ENCODE results near the gene TBC1D14.

Gene TBC1D14

DNA sequence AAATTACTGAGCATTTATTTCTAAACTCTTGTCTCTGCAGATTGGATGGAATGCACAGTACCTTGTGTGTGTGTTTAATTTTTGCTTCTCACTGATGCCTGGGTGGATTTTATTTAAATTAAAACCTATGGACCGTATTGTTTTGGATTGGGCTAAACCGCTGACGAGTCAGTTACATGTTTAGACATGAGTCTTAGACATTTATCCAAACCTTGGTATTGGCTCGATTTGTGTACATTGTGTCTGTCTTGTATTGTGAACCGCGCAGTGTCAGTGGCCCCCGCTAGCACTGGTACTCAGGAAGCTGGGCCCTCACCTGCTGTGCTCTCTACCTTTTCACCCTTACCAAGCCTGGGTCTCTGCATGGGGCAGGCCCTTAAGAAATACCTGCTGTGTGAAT is 92.7 kb downstream of the TBC1D14 start:
- no peak for DNase-seq

DNA sequence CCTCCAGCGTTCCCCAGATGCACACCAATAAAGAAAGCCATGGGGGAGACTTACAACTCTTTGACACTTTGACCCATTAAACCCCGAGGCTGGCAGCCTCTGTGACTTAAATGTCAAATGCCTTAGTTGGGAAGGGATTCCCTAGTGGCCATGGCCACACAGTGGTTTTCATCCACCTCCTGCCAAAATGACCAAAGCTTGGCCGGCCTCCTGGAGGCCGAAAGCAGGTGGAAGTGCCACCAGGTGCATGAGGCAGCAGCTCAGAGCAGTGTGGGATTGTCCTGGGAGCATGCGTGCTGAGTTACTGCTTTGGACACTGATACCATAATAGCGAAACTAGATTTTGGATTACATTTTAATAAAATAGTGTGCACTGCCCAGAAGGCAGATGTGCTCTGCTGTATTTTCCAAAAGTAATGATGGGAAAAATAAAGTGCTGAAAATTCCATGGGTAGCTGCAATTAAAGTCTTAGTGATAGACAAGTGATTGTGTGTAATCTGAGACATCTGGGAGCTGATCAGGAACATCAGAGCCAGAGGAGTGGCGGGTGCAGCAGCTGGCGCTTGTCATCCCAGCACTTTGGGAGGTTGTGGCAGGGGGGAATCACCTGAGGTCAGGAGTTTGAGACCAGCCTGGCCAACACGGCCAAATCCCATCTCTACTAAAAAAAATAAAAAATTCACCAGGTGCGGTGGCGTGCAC is 93.7 kb downstream of the TBC1D14 start:
- no peak for DNase-seq

DNA sequence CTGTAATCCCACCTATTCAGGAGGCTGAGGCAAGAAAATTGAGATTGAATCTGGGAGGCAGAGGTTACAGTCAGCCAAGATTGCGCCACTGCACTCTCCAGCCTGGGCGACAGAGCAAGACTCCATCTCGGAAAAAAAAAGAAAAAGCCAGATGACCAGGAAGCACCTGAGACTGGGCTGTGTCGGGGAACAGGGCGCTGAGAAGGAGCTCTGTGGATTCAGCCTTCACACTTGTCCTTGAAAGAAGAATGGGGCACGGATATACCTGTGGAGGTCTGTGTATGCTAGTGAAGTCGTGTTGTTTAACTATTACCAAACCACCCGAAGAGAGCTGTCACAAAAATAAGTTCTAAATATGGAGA is 94.2 kb downstream of the TBC1D14 start:
- DNase-seq: no peak

DNA sequence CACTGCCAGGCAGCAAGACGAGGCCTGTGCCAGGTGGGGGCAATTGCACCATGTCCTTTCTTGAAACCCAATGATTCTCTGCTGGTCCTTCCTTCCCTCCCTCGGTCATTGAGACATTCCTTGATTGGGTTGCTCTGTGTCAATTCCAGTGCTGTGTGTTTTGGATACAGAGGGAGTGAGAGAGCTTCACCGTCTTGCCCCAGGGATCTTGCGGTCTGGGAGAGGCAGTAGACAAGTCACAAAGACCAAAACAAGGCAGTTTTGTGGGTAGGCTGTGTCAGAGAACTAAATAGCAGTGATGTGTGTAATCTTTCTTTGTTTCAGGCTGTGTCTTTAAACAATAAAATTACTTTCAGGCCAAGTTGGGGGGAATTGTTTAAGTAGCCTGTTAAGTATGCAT is 94.7 kb downstream of the TBC1D14 start:
- DNase-seq: no peak

DNA sequence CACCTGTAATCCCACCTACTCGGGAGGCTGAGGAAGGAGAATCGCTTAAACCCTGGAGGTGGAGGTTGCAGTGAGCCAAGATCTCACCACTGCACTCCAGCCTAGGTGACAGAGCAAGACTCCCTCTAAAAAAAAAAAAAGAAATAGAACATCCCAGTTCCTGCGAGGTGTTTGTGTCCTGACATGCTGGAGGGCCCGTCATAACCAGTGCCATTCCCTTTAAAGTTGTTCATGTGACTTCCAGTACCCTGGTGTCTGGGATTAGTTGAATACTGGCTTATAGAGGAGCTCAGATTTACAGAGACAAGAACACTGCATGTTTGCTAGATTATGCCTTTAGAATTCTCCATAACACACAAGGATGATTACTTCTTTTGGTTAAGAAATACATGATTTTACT is 95.9 kb downstream of the TBC1D14 start:
- DNase-seq: no peak

DNA sequence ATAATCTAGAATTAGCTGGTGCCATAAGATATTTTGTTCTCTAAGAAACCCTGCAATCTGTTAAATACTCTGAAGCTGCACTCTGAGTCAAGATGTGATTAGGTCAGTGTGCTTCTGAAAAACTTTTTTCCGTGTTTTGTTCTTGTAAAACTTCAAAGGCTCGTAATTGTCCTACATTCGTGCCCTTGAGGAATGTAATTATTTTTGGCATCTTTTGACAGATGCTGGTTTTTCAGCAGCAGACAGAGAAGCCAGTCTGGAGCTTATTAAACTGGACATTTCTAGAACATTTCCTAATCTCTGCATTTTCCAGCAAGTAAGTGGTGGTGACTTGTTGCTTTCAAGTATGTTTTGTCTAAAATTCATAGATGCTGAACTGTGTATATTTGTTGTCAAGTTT is 96.8 kb downstream of the TBC1D14 start:
- DNase-seq: no peak

DNA sequence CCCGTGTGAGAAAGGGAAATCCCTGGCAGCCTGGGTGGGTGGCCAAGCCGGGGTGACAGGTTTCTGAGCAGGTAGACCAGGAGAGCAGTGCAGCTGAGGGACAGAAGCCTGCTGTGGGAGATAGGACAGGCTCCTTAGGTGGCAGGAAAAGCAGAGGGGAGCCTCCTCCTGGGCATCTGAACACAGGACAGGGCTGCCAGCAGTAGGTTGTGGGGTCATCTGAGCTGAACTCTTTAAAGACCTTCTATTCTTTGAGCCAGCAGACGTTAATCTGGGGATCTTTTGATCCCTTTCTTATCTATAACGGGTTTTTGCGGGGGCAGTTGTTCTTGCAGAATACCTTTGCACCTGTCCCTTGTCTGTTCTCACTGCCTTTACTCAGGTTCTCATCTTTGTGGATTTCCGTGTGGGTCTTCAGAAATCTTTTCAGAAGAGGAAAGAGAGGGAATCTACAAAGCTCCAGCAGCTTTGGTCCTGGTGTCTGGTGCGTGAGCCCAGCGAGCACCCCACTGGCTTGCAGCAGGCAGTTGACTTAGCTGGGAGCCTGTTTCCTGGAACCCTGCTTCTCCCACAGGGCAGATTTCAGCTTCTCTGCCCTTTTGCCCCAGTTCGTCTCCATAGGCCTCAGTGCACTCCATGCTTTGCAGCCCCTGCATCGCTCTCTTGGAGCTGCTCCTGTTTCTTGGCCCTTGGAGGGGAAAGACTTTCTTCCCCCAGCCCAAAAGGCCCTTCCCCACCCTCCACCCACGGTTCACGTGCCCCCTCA is 97.7 kb downstream of the TBC1D14 start:
- DNase-seq: no peak

DNA sequence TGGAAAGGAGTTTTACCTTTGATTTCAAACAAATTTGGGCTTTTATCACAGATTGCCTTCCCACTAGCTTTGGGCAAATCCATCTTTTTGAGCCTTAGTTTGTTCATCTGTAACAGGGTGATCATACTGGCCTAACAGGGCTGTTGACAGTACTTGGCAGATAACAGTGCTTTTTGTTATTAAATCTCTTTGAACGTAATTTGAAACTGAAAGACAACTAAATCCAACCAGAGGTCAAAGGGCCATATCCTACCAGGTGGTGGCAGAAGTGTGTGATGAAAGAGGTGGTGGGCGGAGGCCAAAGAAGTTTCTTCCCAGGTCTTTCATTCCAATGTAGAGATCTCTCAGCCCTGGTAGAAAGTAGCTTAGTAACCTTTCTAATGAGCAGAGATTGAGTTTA is 98.3 kb downstream of the TBC1D14 start:
- DNase-seq: no peak

DNA sequence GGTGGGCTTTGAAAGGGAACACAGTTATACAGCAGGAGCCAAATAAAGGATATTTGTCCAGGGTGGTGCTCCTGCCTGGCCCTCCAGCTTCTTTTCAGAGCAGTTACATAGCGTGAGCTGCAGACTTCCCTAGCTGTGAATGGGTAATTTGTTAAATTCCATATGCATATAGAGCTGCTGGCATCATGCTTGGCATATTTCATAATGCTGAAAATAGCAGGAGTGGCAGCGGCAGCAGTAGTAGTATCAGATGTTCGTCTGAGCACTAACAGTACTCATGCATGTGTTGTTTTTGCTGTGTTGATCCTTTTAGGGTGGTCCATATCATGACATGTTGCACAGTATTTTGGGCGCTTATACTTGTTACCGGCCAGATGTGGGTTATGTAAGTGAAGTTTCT is 99.9 kb downstream of the TBC1D14 start:
- DNase-seq: no peak

DNA sequence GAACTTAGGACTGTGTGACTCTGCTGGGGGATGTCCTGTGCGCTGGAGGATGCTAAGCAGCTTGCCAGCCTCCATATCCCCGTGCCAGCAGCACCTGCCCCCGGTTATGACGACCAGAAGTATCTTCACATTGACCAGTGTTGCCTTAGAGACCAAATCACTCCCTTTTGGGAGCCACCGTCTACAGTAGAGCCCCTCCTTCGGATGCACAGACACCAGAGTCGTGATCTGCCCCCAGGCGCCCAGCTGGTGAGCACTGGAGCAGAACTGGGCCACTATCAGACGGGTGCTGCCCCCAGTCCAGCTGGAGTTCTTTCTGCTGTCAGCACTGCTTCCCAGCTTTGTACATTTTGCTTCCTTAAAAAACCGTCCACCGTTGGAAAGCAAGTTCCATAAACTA is 103.5 kb downstream of the TBC1D14 start:
- DNase-seq: no peak

DNA sequence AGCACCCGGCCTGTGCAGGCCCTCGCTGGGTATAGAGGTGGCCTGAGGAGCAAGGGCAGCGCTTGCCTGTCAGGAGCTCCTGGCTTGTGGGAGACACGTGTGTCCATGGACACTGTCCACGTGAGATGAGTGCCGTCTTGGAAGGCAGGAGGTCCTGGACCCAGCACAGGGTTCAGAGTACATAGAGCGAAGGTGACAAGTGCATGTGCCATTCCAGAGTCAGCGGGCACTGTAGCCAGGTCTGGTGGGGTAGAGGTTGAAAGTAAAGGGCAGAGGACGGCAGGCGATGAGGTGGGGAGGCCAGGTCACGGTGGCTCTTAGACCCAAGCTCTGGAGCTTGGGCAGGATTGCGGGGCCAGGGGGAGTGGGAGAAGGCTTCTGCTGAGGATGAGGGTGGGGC is 105.2 kb downstream of the TBC1D14 start:
- DNase-seq: no peak

DNA sequence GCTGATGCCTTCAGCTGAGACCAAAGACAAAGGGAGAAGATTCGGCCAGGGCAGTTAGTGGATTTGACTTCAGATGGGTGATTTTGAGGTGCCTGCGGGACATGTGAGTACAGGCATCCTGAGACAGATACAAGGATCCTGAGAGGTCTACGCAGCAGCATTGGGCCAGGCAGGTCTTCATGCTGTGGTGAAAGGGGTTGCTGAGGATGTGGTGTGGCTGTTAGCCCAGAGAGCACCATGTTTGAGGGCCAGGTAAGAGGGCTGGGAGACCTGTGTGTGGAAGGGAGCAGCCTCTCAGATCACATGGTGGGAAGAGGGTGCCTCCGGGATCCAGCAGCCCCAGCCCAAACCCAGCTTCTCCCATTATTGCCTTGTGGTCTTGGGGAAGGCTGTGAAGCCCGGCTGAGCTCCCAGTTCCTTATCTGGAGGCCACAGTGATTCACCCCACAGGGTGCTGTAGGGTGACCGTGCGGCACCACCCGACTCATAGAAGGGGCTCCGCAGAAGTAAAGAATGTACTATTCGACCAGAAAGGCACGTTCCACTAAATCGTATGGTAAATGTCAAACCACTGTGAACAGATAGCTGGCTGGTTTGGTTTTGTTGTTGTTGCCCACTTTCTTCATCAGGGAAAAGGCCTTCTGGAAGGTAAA is 105.9 kb downstream of the TBC1D14 start:
- DNase-seq: no peak

DNA sequence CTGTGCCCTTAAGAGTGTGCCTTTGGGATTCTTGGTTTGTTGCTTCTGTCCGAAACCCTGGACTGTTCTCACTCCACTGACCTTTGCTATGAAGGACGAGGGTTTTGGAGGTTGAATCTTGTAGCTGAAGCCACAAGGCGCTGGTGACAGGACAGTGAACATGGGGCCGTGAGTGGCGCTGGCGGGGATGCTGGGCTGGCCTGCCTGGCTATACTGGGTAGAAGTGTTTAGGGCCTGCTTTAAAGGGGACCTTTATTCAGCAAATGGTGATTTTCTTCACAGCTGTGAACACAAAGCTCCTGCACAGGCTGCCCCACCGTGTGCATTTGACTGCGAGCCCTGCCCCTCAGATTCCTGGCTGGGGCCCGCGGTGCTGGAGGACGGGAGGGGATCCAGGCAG is 106.5 kb downstream of the TBC1D14 start:
- no peak for DNase-seq

DNA sequence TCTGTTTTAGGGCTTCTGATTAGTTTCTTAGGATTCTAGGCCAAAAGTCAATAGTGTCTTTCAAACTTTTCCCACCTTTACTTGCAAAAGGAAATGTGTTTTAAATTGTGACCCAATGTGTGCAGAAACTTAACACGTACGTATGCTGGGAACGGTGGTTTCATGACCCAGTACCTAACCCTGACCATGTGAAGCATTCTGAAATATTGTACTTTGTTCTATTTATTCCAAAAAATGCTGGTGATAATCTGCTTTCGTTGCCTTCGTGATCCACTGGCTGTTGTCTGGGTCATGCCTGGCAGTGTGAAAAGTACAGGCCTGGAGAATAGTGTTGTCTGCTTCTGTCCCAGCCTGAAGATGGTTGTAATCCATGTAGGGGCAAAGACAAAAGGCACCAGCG is 106.9 kb downstream of the TBC1D14 start:
- DNase-seq: no peak

DNA sequence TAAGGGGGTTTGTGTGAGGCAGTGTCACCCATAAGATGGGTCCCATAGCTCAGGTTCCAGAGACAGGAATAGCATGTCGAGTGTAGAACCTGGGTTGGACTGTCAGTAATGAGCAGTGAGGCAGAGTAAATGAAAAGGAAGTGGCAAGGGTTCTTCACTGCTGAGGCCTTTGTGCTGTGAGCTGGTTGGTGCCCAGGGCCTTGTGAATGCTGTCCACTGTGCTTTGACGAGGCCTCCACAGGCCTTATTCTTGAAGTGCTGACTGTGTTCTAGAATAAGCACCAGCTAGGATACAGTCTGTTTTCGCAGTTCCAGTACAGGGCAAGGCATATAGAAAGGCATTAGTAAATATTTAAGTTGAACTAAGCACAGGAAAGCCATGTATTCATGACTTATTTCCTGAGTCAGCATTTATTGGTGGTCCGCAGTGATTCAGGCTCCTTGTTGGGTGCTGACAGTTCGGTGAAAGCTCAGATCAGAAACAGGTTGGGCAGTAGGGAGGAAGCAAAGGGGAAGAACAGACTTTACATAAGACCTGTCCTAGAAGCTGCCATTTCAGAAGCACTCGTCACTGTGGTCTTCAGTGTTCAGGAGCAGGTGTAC is 107.9 kb downstream of the TBC1D14 start:
- DNase-seq: no peak

DNA sequence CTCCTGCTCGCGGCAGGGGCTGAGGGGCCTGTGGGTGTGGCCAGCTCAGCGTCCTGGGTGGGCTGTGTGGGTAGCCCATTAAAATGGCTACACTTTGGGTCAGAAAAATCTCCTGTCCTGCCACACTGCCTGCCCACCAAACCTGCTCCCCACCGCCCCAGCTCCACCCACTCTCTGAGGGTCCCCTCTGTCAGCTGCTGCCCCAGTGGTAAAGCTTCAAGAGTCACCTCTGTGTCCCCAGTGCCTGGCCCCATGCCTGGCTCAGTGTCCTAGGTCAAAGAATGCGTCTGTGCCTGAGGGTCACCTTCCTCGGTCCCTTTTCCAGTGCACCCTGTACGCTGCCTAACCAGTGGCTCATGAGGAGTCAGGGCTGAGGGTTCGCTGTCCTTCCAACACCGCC is 108.7 kb downstream of the TBC1D14 start:
- DNase-seq: no peak

DNA sequence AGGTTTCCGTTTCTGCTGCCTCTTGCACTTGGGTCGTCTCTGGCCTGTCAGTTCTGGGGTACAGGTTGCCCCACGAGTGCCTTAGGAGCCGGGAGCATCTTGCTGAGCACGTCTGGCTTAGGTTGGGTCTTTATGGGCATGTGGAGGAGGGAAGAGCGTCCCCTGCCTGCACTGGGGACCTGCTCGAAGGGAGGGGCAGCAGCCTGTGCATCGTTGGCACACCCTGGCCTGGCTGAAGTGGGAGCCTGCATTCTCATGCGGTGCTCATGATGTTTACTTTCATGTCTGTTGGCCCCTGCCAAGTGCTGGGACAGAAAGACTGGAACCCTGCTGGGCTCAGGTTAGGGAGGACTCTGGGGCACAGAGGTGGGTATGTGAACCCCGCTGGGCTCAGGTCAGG is 109.7 kb downstream of the TBC1D14 start:
- DNase-seq: no peak

DNA sequence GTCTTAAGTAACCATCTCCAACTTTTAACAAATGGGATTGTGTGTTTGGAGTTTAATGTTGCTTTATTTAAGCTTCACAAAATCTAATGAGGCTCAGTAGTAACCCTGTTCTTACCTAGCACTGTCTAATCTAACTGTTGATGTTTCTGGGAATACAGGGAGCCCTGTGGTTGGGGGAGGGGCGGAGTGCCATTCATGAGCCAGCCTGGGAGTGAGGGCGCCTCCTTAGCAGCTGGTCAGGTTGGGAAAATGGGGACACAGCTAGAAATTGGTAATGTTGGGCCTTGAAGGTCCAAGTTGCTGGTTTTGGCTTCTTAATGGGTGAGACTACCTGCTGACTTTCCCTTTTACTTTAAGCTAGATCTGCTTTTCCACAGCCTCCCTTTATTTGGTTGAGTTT is 110.7 kb downstream of the TBC1D14 start:
- no peak for DNase-seq

DNA sequence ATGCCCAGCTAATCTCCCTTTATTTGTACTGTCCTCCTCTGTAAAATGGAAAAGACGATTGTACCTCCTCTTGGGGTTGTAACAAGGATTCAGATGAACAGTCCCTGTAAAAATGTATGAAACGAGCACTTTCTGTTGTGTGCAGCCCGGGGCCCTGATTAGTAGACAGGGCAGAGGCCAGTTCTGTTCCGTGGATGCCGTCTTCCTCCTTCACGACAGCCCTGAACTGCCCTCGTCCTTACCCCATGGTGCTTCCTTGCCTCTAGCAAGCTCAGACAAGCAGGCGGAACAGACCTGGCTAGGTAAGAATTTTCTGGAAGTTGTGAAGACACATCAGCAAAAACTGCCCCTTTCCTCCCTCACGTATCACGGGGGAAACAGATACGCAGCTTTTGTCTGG is 111.2 kb downstream of the TBC1D14 start:
- no peak for DNase-seq

DNA sequence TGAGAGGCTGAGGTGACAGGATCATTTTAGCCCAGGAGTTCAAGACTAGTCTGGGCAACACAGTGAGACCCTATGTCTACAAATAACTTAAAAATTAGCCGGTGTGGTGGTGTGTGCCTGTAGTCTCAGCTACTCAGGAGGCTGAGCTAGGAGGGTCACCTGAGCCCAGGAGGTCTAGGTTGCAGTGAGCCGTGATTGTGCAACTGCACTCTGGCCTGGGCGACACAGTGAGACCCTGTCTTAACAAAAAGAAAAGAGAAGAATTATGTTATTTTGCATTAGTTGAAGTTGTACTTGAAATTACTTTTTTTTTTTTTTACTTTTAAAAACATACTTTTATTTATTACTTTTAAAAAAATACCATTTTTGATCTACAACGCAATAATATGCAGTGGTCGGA is 111.7 kb downstream of the TBC1D14 start:
- no peak for DNase-seq

DNA sequence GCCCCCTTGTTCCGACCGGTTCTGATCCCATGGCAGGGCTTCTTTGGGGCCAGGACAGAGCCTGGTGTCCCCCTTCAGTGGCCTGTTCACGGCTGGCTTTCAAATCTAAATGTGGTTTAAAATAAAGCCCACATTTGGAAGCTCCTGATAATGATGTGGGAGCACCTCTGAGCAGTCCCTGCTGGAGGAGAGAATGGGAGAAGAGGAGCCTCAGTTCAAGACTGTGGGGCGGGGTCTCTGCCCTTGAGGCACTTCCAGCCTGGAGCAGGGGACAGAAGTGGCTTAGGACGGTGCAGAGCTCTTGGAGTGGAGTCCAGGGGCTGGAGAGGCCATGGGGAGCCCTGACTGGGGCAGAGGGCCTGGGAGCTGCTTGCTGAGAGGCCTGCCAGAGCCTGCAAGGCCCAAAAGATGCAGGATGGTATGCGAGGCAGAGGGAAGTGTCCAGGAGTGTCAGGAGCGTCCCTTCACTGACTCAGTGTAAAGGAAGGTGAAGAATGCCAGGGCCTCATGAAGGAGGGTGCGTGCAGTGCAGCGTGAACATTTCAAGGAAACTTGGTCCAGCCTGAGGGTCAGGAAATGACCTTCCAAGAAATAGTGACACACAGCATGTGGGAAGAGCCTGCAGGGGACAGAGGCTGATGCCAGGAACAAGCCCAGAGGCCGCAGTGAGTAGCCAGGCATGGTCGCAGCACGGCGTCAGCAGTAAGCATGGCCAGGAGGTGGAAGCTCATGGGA is 112.5 kb downstream of the TBC1D14 start:
- DNase-seq: no peak

DNA sequence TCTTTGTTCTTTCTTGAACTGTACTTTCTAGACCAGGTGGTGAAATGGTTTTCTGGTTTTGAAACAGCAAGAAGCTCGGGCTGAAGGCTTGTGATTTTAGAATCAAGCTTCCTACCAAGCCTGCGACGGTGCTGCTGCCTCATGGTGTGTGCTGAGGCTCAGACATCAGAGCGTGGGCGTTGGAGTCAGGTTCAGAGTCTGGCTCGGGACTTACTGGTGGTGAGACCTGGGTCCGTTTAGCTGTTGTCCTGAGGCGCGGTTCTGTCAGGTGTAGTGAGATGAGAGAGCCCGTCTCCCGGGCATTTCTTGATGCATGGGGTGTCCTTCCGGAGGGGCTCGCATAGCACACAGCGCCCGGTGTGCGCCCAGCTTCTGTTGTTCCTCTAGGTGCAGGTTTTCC is 113.9 kb downstream of the TBC1D14 start:
- no peak for DNase-seq

DNA sequence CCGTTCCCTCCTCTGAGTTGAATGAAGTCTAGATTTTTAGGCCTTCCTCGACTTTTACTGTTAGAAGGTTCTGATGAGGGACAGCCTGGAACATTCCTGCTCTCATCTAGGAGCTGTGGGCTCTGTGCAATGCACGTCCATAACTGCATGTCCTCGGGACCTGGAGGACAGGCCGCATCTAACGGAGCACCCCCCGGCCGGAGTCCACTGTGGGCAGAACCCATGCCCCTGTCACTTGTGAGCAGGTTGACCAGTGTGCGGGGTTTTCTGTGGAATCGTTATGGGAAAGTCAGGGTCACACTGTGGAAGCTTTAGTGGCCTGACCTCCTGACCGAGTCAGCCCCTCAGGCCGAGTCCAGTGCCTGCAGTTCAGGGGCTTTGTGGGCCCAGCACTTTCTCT is 114.3 kb downstream of the TBC1D14 start:
- DNase-seq: no peak

Data from stimulated activated naive CD4-positive, alpha-beta T cell (primary cell).